HG03280 (cell line): ENCODE measurements around the gene FBXL20.
A peak's percentile ranks its signal among the peaks of the same experiment; 100 is the strongest.
"Not testable (repeated sequence)": the region's sequence is repeated elsewhere in the genome, so short reads cannot be mapped to it uniquely, and the experiment has no call there.

Source experiments
- ATAC-seq: cut with Tn5 transposase; IDR thresholded peaks from one replicate; pipeline ENCODE4 v1.9.1; 2021; ENCODE audit warnings: mild to moderate bottlenecking, moderate library complexity; ENCODE audit not compliant: unreplicated experiment

FBXL20 gene

GRCh38 chr17:39261286-39261685 is 140.1 kb downstream of the FBXL20 start:
- no peak for ATAC-seq

- ATAC-seq = no peak
Observed at GRCh38 chr17:39252788-39253460, 148.5 kb downstream of the FBXL20 start.

DNA sequence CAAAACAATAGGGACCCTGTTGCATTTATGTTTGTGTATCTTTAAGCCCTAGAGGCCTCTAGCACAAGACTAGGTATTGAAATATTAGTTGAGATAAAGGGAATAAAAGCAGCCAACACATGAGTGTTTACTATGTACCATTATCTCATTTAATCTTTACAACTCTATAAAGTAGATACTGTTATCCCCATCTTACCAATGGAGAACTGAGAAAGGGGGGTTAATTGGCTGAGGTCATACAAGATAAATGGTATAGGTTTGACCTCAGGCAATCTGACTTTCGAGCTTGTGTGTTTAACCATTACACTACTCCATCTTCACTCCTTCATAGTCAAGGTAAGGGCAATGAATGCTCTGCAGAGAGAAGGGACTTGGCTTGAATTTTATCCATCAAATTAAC is 149.4 kb downstream of the FBXL20 start:
- ATAC-seq = no peak

DNA sequence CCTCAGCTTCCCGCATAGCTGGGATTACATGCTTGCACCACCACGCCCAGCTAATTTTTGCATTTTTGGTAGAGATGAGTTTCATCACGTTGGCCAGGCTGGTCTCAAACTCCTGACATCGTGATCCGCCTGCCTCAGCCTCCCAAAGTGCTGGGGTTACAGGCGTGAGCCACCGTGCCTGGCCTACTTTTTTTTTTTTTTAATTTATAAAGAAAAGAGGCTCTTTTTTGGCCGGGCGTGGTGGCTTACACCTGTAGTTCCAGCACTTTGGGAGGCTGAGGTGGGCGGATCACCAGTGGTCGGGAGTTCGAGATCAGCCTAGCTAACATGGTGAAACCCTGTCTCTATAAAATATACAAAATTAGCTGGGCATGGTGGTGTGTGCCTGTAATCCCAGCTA is 151.3 kb downstream of the FBXL20 start:
- not testable (repeated sequence) for ATAC-seq

DNA sequence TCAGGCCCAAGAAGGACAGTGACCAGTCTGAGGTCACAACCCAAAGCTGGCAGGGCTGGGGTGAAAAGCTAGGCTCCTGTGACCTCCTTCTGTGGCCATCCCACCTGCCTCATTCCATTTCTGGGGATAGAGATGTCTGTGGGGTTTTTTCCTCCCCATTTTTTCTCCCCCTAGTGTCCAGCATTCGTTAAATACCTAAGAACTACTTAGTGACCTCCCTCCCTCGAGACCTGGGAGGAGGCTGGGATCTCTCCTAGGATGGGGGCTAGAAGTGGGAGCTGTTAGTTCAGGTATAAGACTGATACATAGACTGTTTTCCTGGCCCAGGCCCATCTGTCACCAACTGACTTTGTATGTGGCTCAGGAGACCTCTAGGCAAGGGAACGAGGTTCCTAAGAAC is 155.2 kb downstream of the FBXL20 start:
- ATAC-seq = no peak

DNA sequence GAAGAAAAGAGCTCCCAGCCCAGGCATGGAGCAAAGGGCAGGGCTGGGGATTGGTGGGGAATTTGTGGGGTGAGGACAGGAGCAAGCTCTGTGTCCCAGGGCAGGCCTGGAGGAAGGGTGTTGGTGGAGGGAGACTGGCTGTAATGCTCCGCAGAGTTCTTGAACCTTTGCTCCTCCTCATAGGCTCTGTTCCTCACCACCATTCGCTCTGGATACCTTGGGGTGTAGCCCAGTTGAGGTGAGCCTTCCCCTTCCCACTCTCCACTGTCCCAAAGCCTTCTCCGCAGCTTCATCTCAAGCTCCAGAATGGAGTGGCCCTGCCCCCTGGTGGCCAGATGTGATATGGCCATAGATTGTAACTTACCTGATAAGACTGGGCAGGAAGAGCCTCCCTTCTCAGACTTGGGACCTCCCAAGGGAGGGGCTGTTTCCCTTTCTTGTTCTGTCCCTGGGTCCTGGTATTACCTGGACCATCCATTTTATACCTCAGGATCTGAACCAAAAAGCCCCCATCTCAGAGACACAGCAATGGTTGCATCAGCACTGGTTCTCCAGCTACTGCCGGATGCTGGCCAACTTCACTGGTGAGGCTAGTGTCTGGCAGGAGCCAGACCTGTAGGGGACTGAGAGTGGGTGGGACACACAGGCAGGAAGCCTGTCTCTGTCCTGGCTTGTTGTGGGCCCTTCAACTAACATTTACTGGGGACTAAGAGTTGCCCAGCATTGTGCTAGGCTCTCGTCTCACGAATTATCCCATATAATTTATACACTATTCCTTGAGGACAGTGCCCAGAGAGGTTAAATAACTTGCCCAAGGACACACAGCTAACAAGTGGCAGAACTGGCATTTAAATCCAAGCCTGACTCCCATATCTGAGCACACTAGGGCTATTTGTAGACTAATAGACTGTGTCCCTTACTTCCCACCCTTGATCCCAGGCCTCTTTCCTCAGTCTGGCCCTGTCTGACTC is 156.5 kb downstream of the FBXL20 start:
- peak; percentile 69 for ATAC-seq

- ATAC-seq = no peak
Observed at GRCh38 chr17:39244016-39244599, 157.3 kb downstream of the FBXL20 start.

DNA sequence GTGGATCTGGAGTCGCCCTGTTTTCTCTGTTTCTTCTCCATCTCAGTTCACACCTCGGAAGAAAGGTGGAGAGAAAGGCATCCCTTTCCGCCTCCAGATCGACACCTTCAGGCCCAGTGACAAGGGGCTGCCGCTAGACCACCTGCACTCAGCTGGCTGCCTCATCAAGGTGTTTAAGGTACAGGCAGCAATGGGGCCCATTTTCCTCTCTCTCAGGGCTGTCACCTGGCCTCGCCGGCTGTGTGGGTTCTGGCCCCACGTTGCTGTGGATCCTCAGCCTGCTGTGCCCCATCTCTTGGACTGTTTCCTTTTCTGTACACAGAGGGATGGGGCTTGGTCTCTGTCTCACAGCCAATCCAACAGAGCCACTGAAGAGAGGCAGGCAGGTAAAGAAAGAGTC is 158.3 kb downstream of the FBXL20 start:
- ATAC-seq = no peak

DNA sequence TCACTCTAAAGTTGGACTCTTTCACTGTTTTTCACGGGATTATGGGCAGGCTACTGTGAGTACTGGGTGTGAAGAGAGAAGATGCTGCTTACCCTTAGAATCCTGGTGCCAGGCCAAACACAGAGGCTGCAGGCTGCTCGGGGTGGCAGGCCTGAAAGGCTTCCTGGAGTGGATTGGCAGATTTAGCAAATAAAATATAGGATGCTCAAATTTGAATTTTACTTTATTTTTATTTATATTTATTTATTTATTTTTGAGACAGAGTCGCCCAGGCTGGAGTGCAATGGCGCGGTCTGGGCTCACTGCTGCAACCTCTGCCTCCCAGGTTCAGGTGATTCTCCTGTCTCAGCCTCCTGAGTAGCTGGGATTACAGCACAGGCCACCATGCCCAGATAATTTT is 160.8 kb downstream of the FBXL20 start:
- no peak for ATAC-seq

DNA sequence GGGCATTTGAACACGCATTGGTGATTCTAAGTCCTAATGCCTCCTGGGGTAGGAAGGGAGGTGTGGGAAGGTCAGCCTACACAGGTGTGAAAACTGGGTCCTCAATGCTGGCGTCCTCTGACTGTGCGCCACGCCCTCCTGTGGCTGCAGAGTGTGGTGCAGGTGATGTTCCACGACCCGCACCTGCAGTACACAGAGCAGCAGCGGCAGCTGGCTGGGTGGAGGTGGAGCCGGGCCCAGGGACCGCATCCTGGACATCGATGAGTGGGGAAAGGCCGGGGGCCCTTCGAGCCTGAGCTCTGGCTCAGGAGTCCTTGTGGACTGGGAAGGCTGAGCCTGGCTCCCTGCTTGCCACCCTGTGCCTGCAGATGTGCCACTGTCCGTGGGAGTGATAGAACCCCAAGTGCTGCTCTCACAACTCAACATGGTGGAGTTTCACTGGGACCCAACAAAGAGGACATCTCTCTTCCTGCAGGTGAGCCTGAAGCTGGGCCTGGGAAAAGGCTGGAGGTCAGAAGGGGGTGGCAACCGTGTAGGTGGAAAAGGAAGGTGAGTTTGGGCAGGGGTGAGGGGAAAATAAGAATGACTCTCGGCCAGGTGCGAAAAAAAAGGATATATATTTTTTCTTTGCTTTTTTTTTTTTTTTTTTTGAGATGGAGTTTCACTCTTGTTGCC is 161.6 kb downstream of the FBXL20 start:
- no peak for ATAC-seq

- ATAC-seq = no peak
Observed at GRCh38 chr17:39238311-39238972, 163.0 kb downstream of the FBXL20 start.

DNA sequence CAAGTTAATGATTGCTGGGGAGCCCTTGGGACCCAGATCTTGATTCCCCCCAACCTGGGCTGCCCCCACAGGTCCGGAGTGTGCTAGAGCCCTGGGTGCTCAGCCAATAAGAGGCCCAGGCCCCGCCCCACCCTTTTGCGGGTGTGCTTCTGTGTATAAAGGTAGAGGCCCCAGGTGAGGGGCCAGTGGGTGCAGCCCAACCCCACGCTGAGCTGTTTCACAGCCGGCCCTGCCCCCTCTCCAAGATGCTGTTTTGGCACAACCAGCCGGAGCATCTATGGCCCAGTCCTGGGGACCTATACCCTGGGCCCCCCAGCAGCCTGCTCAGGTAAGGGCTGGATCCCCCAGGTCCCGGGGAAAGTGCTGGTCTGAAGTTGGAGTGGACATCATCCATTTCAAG is 163.8 kb downstream of the FBXL20 start:
- ATAC-seq = no peak

GRCh38 chr17:39236981-39237441 is 164.4 kb downstream of the FBXL20 start:
- no peak for ATAC-seq

DNA sequence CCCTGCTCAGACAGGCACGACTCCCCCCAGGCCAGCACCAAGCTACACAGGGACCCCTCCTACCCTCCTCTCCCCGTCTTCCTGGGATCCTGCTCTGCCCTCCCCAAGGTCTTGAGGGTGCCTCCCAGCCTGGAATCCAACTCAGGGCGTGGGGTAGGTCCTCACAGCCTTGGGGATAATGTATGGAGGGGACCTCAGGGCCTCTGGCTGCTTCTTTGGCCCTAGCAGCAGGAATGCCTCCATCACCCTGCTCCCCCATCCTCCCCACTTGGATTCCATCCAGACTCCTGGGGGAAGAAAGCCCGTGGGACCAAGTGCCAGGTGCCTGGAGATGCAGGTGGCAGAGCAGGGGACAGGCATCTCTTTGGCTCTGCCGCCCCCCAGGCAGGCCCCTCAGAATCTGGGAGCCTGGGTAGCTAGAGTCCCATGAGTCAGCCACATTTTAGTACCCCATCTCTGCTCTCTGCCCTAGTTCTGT is 164.9 kb downstream of the FBXL20 start:
- no peak for ATAC-seq

GRCh38 chr17:39235555-39236449 is 165.6 kb downstream of the FBXL20 start:
- ATAC-seq = peak; percentile 49

GRCh38 chr17:39231591-39232551 is 169.6 kb downstream of the FBXL20 start:
- ATAC-seq = no peak

DNA sequence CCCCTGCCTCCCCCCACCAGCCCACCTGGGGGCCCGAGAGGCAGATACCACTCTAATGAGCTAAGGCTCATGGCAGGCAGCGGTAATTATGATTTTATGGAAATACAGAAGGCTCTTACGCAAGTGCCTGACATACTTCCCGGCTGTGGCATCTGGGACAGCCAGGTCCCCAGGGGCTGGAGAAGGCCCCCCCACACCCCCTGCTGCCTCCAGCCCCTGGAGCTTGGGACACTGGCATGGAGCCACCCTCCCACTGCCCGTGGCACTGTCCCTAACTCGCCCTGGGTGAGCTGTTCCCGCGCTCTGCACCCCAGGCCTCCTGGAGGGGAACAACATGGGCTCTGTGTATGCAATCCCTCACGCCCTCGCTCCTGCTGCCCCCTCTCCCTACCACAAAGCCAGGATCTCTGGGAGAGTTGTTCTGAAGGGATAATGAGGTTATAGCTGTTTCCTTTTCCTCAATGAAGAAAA is 170.3 kb downstream of the FBXL20 start:
- no peak for ATAC-seq

GRCh38 chr17:39230361-39230760 is 171.1 kb downstream of the FBXL20 start:
- ATAC-seq = no peak
